ENCODE results near the gene TRIM54. TPM values are rescaled to one million over a fixed set of nuclear protein-coding genes. Genes with fewer than 3 reads are reported as not detected.
A peak's percentile ranks its signal among the peaks of the same experiment; 100 is the strongest.
"Not testable (repeated sequence)": the region's sequence is repeated elsewhere in the genome, so short reads cannot be mapped to it uniquely, and the experiment has no call there.

TRIM54 gene
- total RNA-seq, 3 donors from 2014 or later = 0.21 to 0.40 (median 0.22) TPM

- H3K4me1 Mint-ChIP-seq (ENCODE audit: low read depth) = peaks cover 13% of the 10 kb centered on the region
- peaks cover 27% of the 10 kb centered on the region for H3K27me3 Mint-ChIP-seq (ENCODE audit: low read depth)
- H3K9me3 Mint-ChIP-seq = no peaks in the 10 kb centered on the region
- no peak for DNase-seq
- peaks cover 18% of the 10 kb centered on the region for H3K36me3 Mint-ChIP-seq (ENCODE audit: insufficient read depth)
- peak overlapping the region; percentile 61 for H3K4me3 Mint-ChIP-seq
- peak; percentile 68 to 72 for ATAC-seq
Observed at GRCh38 chr2:27306573-27307286, 24.5 kb downstream of the TRIM54 start.

- Mint-ChIP-seq H3K27me3 (ENCODE audit: low read depth) (peaks cover 27% of the 10 kb centered on the region), H3K4me3 (peak overlapping the region; percentile 61)
- DNase-seq = no peak
Observed at GRCh38 chr2:27307287-27307544, 25.0 kb downstream of the TRIM54 start.

GRCh38 chr2:27307545-27308358, 25.5 kb downstream of the TRIM54 start:
- ATAC-seq (no peak), DNase-seq (no peak)
- H3K36me3 Mint-ChIP-seq (ENCODE audit: insufficient read depth) = peaks cover 21% of the 10 kb centered on the region
- peak overlapping the region; percentile 61 for H3K4me3 Mint-ChIP-seq
- no peaks in the 10 kb centered on the region for H3K9me3 Mint-ChIP-seq
- peaks cover 27% of the 10 kb centered on the region for H3K27me3 Mint-ChIP-seq (ENCODE audit: low read depth)
- H3K4me1 Mint-ChIP-seq (ENCODE audit: low read depth) = peaks cover 12% of the 10 kb centered on the region

More at GRCh38 chr2:27307287-27307544, 25.0 kb downstream of the TRIM54 start:
- Mint-ChIP-seq H3K4me1 (ENCODE audit: low read depth) (peaks cover 13% of the 10 kb centered on the region), H3K9me3 (no peaks in the 10 kb centered on the region), H3K36me3 (ENCODE audit: insufficient read depth) (peaks cover 21% of the 10 kb centered on the region)
- no peak for ATAC-seq

- peak within 1 kb of the TSS; percentile 61 for H3K4me3 Mint-ChIP-seq
- DNase-seq = no peak
- H3K36me3 Mint-ChIP-seq (ENCODE audit: insufficient read depth) = peaks cover 21% of the 10 kb centered on the region
Observed at GRCh38 chr2:27308359-27308881, 26.2 kb downstream of the TRIM54 start, which contains the start of gene UCN. Gene UCN (minus strand): TSS chr2:27308445. CDS start chr2:27307895, 550 bp downstream.

GRCh38 chr2:27309651-27310050, 27.4 kb downstream of the TRIM54 start:
- Mint-ChIP-seq H3K9me3 (no peaks in the 10 kb centered on the region), H3K4me1 (ENCODE audit: low read depth) (peaks cover 8% of the 10 kb centered on the region), H3K27me3 (ENCODE audit: low read depth) (peaks cover 24% of the 10 kb centered on the region), H3K4me3 (no peak overlapping the region), H3K36me3 (ENCODE audit: insufficient read depth) (peaks cover 21% of the 10 kb centered on the region)
- ATAC-seq (no peak), DNase-seq (no peak)

More at GRCh38 chr2:27308359-27308881, 26.2 kb downstream of the TRIM54 start, which contains the start of gene UCN:
- no peak for ATAC-seq
- Mint-ChIP-seq H3K4me1 (ENCODE audit: low read depth) (peaks cover 8% of the 10 kb centered on the region), H3K27me3 (ENCODE audit: low read depth) (peaks cover 27% of the 10 kb centered on the region), H3K9me3 (no peaks in the 10 kb centered on the region)

- DNase-seq (no peak), ATAC-seq (no peak)
- H3K4me1 Mint-ChIP-seq (ENCODE audit: low read depth) = peaks cover 2% of the 10 kb centered on the region
- H3K36me3 Mint-ChIP-seq (ENCODE audit: insufficient read depth) = peaks cover 21% of the 10 kb centered on the region
- no peaks in the 10 kb centered on the region for H3K9me3 Mint-ChIP-seq
- peaks cover 6% of the 10 kb centered on the region for H3K27me3 Mint-ChIP-seq (ENCODE audit: low read depth)
- H3K4me3 Mint-ChIP-seq = no peak overlapping the region
Observed at GRCh38 chr2:27312152-27312551, 29.9 kb downstream of the TRIM54 start.

GRCh38 chr2:27313882-27314645, 31.8 kb downstream of the TRIM54 start:
- Mint-ChIP-seq H3K27me3 (ENCODE audit: low read depth) (no peaks in the 10 kb centered on the region), H3K4me1 (ENCODE audit: low read depth) (no peaks in the 10 kb centered on the region), H3K9me3 (no peaks in the 10 kb centered on the region), H3K36me3 (ENCODE audit: insufficient read depth) (peaks cover 19% of the 10 kb centered on the region), H3K4me3 (no peak overlapping the region)
- DNase-seq = no peak
- ATAC-seq = no peak

GRCh38 chr2:27314709-27315108, 32.5 kb downstream of the TRIM54 start:
- H3K4me1 Mint-ChIP-seq (ENCODE audit: low read depth) = no peaks in the 10 kb centered on the region
- H3K4me3 Mint-ChIP-seq = no peak overlapping the region
- DNase-seq (no peak), ATAC-seq (no peak)
- H3K9me3 Mint-ChIP-seq = no peaks in the 10 kb centered on the region
- H3K27me3 Mint-ChIP-seq (ENCODE audit: low read depth) = no peaks in the 10 kb centered on the region
- peaks cover 14% of the 10 kb centered on the region for H3K36me3 Mint-ChIP-seq (ENCODE audit: insufficient read depth)

- Mint-ChIP-seq H3K4me1 (ENCODE audit: low read depth) (no peaks in the 10 kb centered on the region), H3K4me3 (no peak overlapping the region), H3K36me3 (ENCODE audit: insufficient read depth) (peaks cover 12% of the 10 kb centered on the region), H3K9me3 (no peaks in the 10 kb centered on the region), H3K27me3 (ENCODE audit: low read depth) (no peaks in the 10 kb centered on the region)
- ATAC-seq = no peak
- no peak for DNase-seq
Observed at GRCh38 chr2:27315122-27315521, 32.9 kb downstream of the TRIM54 start.

- Mint-ChIP-seq H3K4me1 (ENCODE audit: low read depth) (peaks cover 5% of the 10 kb centered on the region), H3K36me3 (ENCODE audit: insufficient read depth) (peaks cover 8% of the 10 kb centered on the region), H3K27me3 (ENCODE audit: low read depth) (no peaks in the 10 kb centered on the region)
Observed at GRCh38 chr2:27316655-27317412, 34.6 kb downstream of the TRIM54 start.

GRCh38 chr2:27319839-27320238, 37.6 kb downstream of the TRIM54 start:
- H3K4me1 Mint-ChIP-seq (ENCODE audit: low read depth) = peaks cover 20% of the 10 kb centered on the region
- H3K36me3 Mint-ChIP-seq (ENCODE audit: insufficient read depth); ATAC-seq; DNase-seq; H3K27me3 Mint-ChIP-seq (ENCODE audit: low read depth); H3K4me3 Mint-ChIP-seq; H3K9me3 Mint-ChIP-seq: not testable (repeated sequence)

More at GRCh38 chr2:27316655-27317412, 34.6 kb downstream of the TRIM54 start:
- no peak overlapping the region for H3K4me3 Mint-ChIP-seq
- no peaks in the 10 kb centered on the region for H3K9me3 Mint-ChIP-seq
- ATAC-seq = no peak
- no peak for DNase-seq

GRCh38 chr2:27320958-27321543, 38.8 kb downstream of the TRIM54 start:
- Mint-ChIP-seq H3K36me3 (ENCODE audit: insufficient read depth) (peaks cover 10% of the 10 kb centered on the region), H3K4me1 (ENCODE audit: low read depth) (peaks cover 20% of the 10 kb centered on the region), H3K27me3 (ENCODE audit: low read depth) (no peaks in the 10 kb centered on the region), H3K4me3 (peak overlapping the region; percentile 99), H3K9me3 (no peaks in the 10 kb centered on the region)
- DNase-seq = no peak
- ATAC-seq = no peak

GRCh38 chr2:27322301-27322765, 40.1 kb downstream of the TRIM54 start:
- ATAC-seq = peak; percentile 12 to 14
- no peaks in the 10 kb centered on the region for H3K27me3 Mint-ChIP-seq (ENCODE audit: low read depth)
- peaks cover 20% of the 10 kb centered on the region for H3K4me1 Mint-ChIP-seq (ENCODE audit: low read depth)
- peak overlapping the region; percentile 99 for H3K4me3 Mint-ChIP-seq
- peaks cover 17% of the 10 kb centered on the region for H3K36me3 Mint-ChIP-seq (ENCODE audit: insufficient read depth)
- no peaks in the 10 kb centered on the region for H3K9me3 Mint-ChIP-seq
- no peak for DNase-seq
